GM12878 (cell line): ENCODE results near the gene GALNT17. TPM values are rescaled to one million over a fixed set of nuclear protein-coding genes. Genes with fewer than 3 reads are reported as not detected.

ENCODE experiments used
- ATAC-seq: fragments of 200-7000 bp; cut with Tn5 transposase; 3 replicates; pipeline ENCODE4 v1.9.1; 2020; ENCODE audit warnings: mild to moderate bottlenecking, moderate library complexity
- BruUV-seq: library from RNA; stranded (reverse); fragments of 400-500 nt; replicated peaks from 2 replicates; lab custom pipeline; 2021; lab: Mats Ljungman, UMichigan
- CTCF ChIA-PET: fragments of 300-600 bp; sonication (Branson Sonifier 250); formaldehyde crosslinking; extraction: SDS; loops from one replicate; lab custom pipeline; 2021; ENCODE audit warnings: inconsistent platforms; lab: Yijun Ruan, JAX
- POLR2A ChIA-PET: fragments of 350-600 bp; formaldehyde crosslinking; extraction: SDS; loops from one replicate; lab custom pipeline; 2021; ENCODE audit warnings: inconsistent platforms; lab: Charles Lee
- RAD21 ChIA-PET: fragments of 300-600 bp; sonication (Branson Sonifier 250); formaldehyde crosslinking; loops from one replicate; lab custom pipeline; 2023; ENCODE audit warnings: antibody characterized with exemption; ENCODE audit not compliant: unreplicated experiment; lab: Charles Lee
- SMC1A ChIA-PET: fragments of 300-600 bp; sonication (Branson Sonifier 250); formaldehyde crosslinking; loops from one replicate; lab custom pipeline; 2023; ENCODE audit not compliant: unreplicated experiment, uncharacterized antibody; lab: Charles Lee
- DNase-seq: peaks from one replicate; pipeline ENCODE4 v3.0.0-alpha.2; 2011; ENCODE audit warnings: low read depth, low spot score
- FAIRE-seq: peaks from 3 replicates; lab custom pipeline; 2011; peaks lifted over from hg19 to GRCh38; lab: Jason Lieb, UNC
- H2AFZ ChIP-seq: 2 replicates; pipeline ENCODE4 v1.6.0; 2011; ENCODE audit warnings: low read depth, low read length, control low read depth; ENCODE audit not compliant: control insufficient read depth
- H3K27ac ChIP-seq: 2 replicates; pipeline ENCODE4 v1.5.1; 2011; ENCODE audit warnings: control low read depth; ENCODE audit not compliant: control insufficient read depth, insufficient read depth
- H3K27me3 ChIP-seq, 2 experiments: replicated peaks in 1 of 2; 2 replicates each; pipeline versions ENCODE4 v1.6.0 to v1.6.1; 2011; ENCODE audit warnings: low read length in 1 of 2; ENCODE audit not compliant: control insufficient read depth in 2 of 2, insufficient read depth in 2 of 2
- H3K36me3 ChIP-seq, 2 experiments: 2 replicates each; pipeline ENCODE4 v1.5.1; 2011; ENCODE audit warnings: low read length in 1 of 2; ENCODE audit not compliant: control insufficient read depth in 2 of 2, insufficient read depth in 2 of 2
- H3K4me1 ChIP-seq: 2 replicates; pipeline ENCODE4 v1.6.1; 2011; ENCODE audit warnings: mild to moderate bottlenecking, low read length, moderate library complexity, mixed read lengths; ENCODE audit not compliant: control insufficient read depth, insufficient read depth
- H3K4me2 ChIP-seq: 2 replicates; pipeline ENCODE4 v1.6.0; 2011; ENCODE audit warnings: control low read depth; ENCODE audit not compliant: control insufficient read depth, insufficient read depth
- H3K4me3 ChIP-seq: fragments of 200-600 bp; sonication (generic); 2 replicates; pipeline ENCODE4 v1.5.1; 2016
- H3K79me2 ChIP-seq: 2 replicates; pipeline ENCODE4 v1.6.0; 2011; ENCODE audit warnings: low read length; ENCODE audit not compliant: control insufficient read depth, insufficient read depth
- H3K9ac ChIP-seq: 2 replicates; pipeline ENCODE4 v1.8.0; 2011; ENCODE audit warnings: low read length, control low read depth, mixed read lengths; ENCODE audit not compliant: control insufficient read depth, insufficient read depth
- H3K9me3 ChIP-seq: replicated peaks from 3 replicates; pipeline ENCODE4 v1.5.1; 2011; ENCODE audit warnings: mild to moderate bottlenecking, low read length; ENCODE audit not compliant: control insufficient read depth, insufficient read depth
- H4K20me1 ChIP-seq: 2 replicates; pipeline ENCODE4 v1.6.0; 2011; ENCODE audit not compliant: control insufficient read depth, insufficient read depth
- ASH2L ChIP-seq: fragments of 300-600, 200-600 bp; sonication (generic); IDR thresholded peaks from 2 replicates; pipeline ENCODE4 v1.6.1; 2017; ENCODE audit warnings: low read depth, mild to moderate bottlenecking, borderline replicate concordance
- CBFB ChIP-seq: IDR thresholded peaks from 2 replicates; pipeline ENCODE4 v1.6.1; 2016; ENCODE audit warnings: antibody characterized with exemption, low read depth
- CBX5 ChIP-seq: sonication (generic); IDR thresholded peaks from 2 replicates; pipeline ENCODE4 v1.6.1; 2016; ENCODE audit warnings: low read depth, moderate library complexity, mild to moderate bottlenecking, inconsistent platforms
- DPF2 ChIP-seq: fragments of 450-650 bp; IDR thresholded peaks from 2 replicates; pipeline ENCODE4 v1.6.1; 2017; ENCODE audit warnings: mild to moderate bottlenecking
- HDGF ChIP-seq: fragments of 450-650 bp; IDR thresholded peaks from 2 replicates; pipeline ENCODE4 v1.6.1; 2016; ENCODE audit warnings: antibody characterized with exemption
- IRF3 ChIP-seq: fragments of 450-650 bp; IDR thresholded peaks from 2 replicates; pipeline ENCODE4 v1.6.1; 2014; ENCODE audit warnings: mild to moderate bottlenecking
- MEF2A ChIP-seq: IDR thresholded peaks from 2 replicates; pipeline ENCODE4 v1.6.1; 2011; ENCODE audit warnings: low read depth, mild to moderate bottlenecking, low read length, moderate library complexity; ENCODE audit not compliant: insufficient read depth
- MYB ChIP-seq: fragments of 150-350 bp; IDR thresholded peaks from 2 replicates; pipeline ENCODE4 v1.6.1; 2014; ENCODE audit warnings: mild to moderate bottlenecking, low read depth, low read length, borderline replicate concordance
- PAX8 ChIP-seq: fragments of 450-650 bp; IDR thresholded peaks from 2 replicates; pipeline ENCODE4 v1.6.1; 2017; ENCODE audit warnings: mild to moderate bottlenecking, moderate library complexity
- RAD21 ChIP-seq: IDR thresholded peaks from 2 replicates; pipeline ENCODE4 v1.6.1; 2011; ENCODE audit warnings: mild to moderate bottlenecking, low read depth, low read length, moderate library complexity; ENCODE audit not compliant: insufficient read depth
- RAD51 ChIP-seq: fragments of 450-650 bp; IDR thresholded peaks from 2 replicates; pipeline ENCODE4 v1.6.1; 2016; ENCODE audit warnings: moderate library complexity, mild to moderate bottlenecking, inconsistent platforms
- RELA ChIP-seq: fragments of 450-650 bp; IDR thresholded peaks from 2 replicates; pipeline ENCODE4 v1.8.0; 2014; ENCODE audit warnings: borderline replicate concordance; ENCODE audit not compliant: partially characterized antibody
- SMAD1 ChIP-seq: fragments of 450-650 bp; IDR thresholded peaks from 2 replicates; pipeline ENCODE4 v1.6.1; 2018; ENCODE audit warnings: mild to moderate bottlenecking, low read depth; ENCODE audit not compliant: partially characterized antibody
- TAF1 ChIP-seq: IDR thresholded peaks from 2 replicates; pipeline ENCODE4 v1.6.1; 2011; ENCODE audit warnings: mild to moderate bottlenecking, low read depth, low read length, borderline replicate concordance
- USF1 ChIP-seq: IDR thresholded peaks from 2 replicates; pipeline ENCODE4 v1.6.1; 2011; ENCODE audit warnings: borderline replicate concordance, low read depth, mild to moderate bottlenecking, moderate library complexity, mixed read lengths, low read length; ENCODE audit not compliant: insufficient read depth; ENCODE audit errors: extremely low read length
- ZNF207 ChIP-seq: fragments of 450-650 bp; IDR thresholded peaks from 2 replicates; pipeline ENCODE4 v1.6.1; 2014; ENCODE audit warnings: antibody characterized with exemption, mild to moderate bottlenecking, borderline replicate concordance
- ZNF217 ChIP-seq: fragments of 450-650 bp; IDR thresholded peaks from 2 replicates; pipeline ENCODE4 v1.6.1; 2017; ENCODE audit warnings: antibody characterized with exemption, mild to moderate bottlenecking
- ZNF592 ChIP-seq: fragments of 450-650 bp; IDR thresholded peaks from 2 replicates; pipeline ENCODE4 v1.6.1; 2017; ENCODE audit warnings: mild to moderate bottlenecking, moderate library complexity
- WGBS: methylation state at CpG from one replicate; pipeline ENCODE4 v1.1.6; 2016; ENCODE audit warnings: low lambda C conversion rate; ENCODE audit not compliant: insufficient replicate concordance, insufficient coverage; ENCODE audit errors: missing lambda C conversion rate; 5-methylcytosine and 5-hydroxymethylcytosine counted together
- in situ Hi-C: fragments of 300-500 bp; cut with MboI; formaldehyde crosslinking; loops from 9 replicates; pipeline ENCODE4 v1.14.3; 2018; ENCODE audit warnings: mixed read lengths
- intact Hi-C: fragments of 100-400 bp; cut with micrococcal nuclease; formaldehyde crosslinking; loops from one replicate; pipeline ENCODE4 v1.14.2; 2022; ENCODE audit not compliant: unreplicated experiment
- polyA plus RNA-seq, 11 experiments: library from polyadenylated mRNA; depleted of rRNA in 4 of 11; unstranded in 6 of 11; stranded (reverse) in 5 of 11; fragments of >200 nt; fragmentation: Nextera tagmentation in 4 of 11; fragmentation: Illumina TruSeq in 1 of 11; extraction: Ambion mirVana in 4 of 11; extraction: Trizol in 1 of 11; gene quantifications; 1 replicate in 1 of 11; 2 replicates in 10 of 11; pipeline versions ENCODE4 v1.2.1 to v1.2.3, GENCODE V29; 2011 to 2016; ENCODE audit warnings: inconsistent platforms in 2 of 11, missing spikeins in 2 of 11, low read depth in 1 of 11
- total RNA-seq, 4 experiments: library from RNA; depleted of rRNA in 3 of 4; stranded (reverse); fragments of >200 nt in 3 of 4; fragmentation: Illumina TruSeq in 1 of 4; extraction: Trizol in 1 of 4; gene quantifications; 2 replicates each; pipeline versions ENCODE4 v1.2.1 to v1.2.3, GENCODE V29; 2013 to 2021

GALNT17 gene
- total and polyA plus RNA-seq, 10 of the 15 experiments (the other 5 are each of a cell fraction or from before 2014, with no cell fraction given): 0.12 to 0.15 TPM; not detected in 8

- no peaks in the 10 kb centered on the region for H4K20me1 ChIP-seq
- H3K4me2 ChIP-seq: no peak overlapping the region
- TF ChIP-seq PAX8: no peak
- no peak for TF ChIP-seq RAD21
- TF ChIP-seq TAF1: no peak
- TF ChIP-seq DPF2: no peak
- TF ChIP-seq IRF3: no peak
- no peak for TF ChIP-seq RAD51
- TF ChIP-seq HDGF: no peak
- TF ChIP-seq ZNF217: no peak
- no peak for TF ChIP-seq USF1
- no peak for TF ChIP-seq CBX5
- no peak for TF ChIP-seq ZNF592
- no peak for TF ChIP-seq MYB
- TF ChIP-seq CBFB: no peak
- no peak for TF ChIP-seq ZNF207
- no peak for TF ChIP-seq ASH2L
- TF ChIP-seq SMAD1: no peak
- no peak for TF ChIP-seq RELA
- no peak for TF ChIP-seq MEF2A
- no peak overlapping the region for H3K9ac ChIP-seq
- ChIA-PET SMC1A (no interaction called here), RAD21 (no interaction called here), POLR2A (no interaction called here), CTCF (no interaction called here)
- ATAC-seq: no peak
- DNase-seq: no peak
- in situ Hi-C loops (no loop called here), intact Hi-C loops (no loop called here)
- H3K4me3 ChIP-seq: no peak overlapping the region
- WGBS: 28% methylated on average over 16 of the region's 16 CpGs
- H3K4me1 ChIP-seq: no peaks in the 10 kb centered on the region
- no peaks in the 10 kb centered on the region; the same call in 2 of the 3 replicates for H3K9me3 ChIP-seq
- no peaks in the 10 kb centered on the region for H3K27me3 ChIP-seq
- no peak overlapping the region for H3K27ac ChIP-seq
- no peaks in the 10 kb centered on the region for H3K79me2 ChIP-seq
- no peak for FAIRE-seq
- no TSS peak for BruUV-seq
- no peak overlapping the region for H2AFZ ChIP-seq
- H3K36me3 ChIP-seq: no peaks in the 10 kb centered on the region
Measured at GRCh38 chr7:71403202-71403946, 271.4 kb downstream of the GALNT17 start.
